ENCODE data around the gene ZNF749. TPM values are rescaled to one million over a fixed set of nuclear protein-coding genes. Genes with fewer than 3 reads are reported as not detected.
"Not testable (repeated sequence)": the region's sequence is repeated elsewhere in the genome, so short reads cannot be mapped to it uniquely, and the experiment has no call there.

Gene ZNF749
- total RNA-seq, 1 donor from 2014 or later: 8.0 TPM

- DNase-seq (ENCODE audit: extremely low read depth, low read depth, low spot score): no peak
Observed at GRCh38 chr19:57465680-57466381, 30.7 kb downstream of the ZNF749 start.

- no peak for DNase-seq (ENCODE audit: extremely low read depth, low read depth, low spot score)
Observed at GRCh38 chr19:57466489-57466888, 31.4 kb downstream of the ZNF749 start.

- no peak for DNase-seq (ENCODE audit: extremely low read depth, low read depth, low spot score)
Observed at GRCh38 chr19:57473646-57474045, 38.5 kb downstream of the ZNF749 start.

- DNase-seq (ENCODE audit: extremely low read depth, low read depth, low spot score): peak; percentile 80
Observed at GRCh38 chr19:57477191-57478008, 42.3 kb downstream of the ZNF749 start, which contains the start of gene ZNF772. ZNF772 (minus strand) TSS chr19:57477566; CDS start chr19:57477309, 257 bp downstream.

- not testable (repeated sequence) for DNase-seq (ENCODE audit: extremely low read depth, low read depth, low spot score)
Observed at GRCh38 chr19:57487477-57488298, 52.6 kb downstream of the ZNF749 start, which contains the start of gene ZNF419. ZNF419 (plus strand) TSS chr19:57487750; CDS start chr19:57487951, 201 bp downstream.

GRCh38 chr19:57488299-57488644 is 53.1 kb downstream of the ZNF749 start:
- not testable (repeated sequence) for DNase-seq (ENCODE audit: extremely low read depth, low read depth, low spot score)

Other genes with a start within 250 kb of the ZNF749 start
- gene ZNF264, start 243.8 kb upstream of the ZNF749 start, total RNA-seq: 19.7 and 31.3 TPM in 2 replicates
- gene AURKC, start 204.3 kb upstream of the ZNF749 start, total RNA-seq: 0.58 TPM in 1 of 2 replicates, not detected in the other
- gene ZNF805, start 194.7 kb upstream of the ZNF749 start, total RNA-seq: 8.6 and 15.3 TPM in 2 replicates
- 37.5 and 57.5 TPM in 2 replicates for gene ZNF460, start 154.8 kb upstream of the ZNF749 start, total RNA-seq
- 6.2 and 8.3 TPM in 2 replicates for gene ZNF543, start 114.9 kb upstream of the ZNF749 start, total RNA-seq
- 6.3 and 7.2 TPM in 2 replicates for gene ZNF304, start 84.1 kb upstream of the ZNF749 start, total RNA-seq
- 23.5 and 24.6 TPM in 2 replicates for gene TRAPPC2B, start 71.8 kb upstream of the ZNF749 start, total RNA-seq
- 2.3 and 6.1 TPM in 2 replicates for gene ZNF547, start 71.8 kb upstream of the ZNF749 start, total RNA-seq
- 9.9 and 13.8 TPM in 2 replicates for gene ZNF548, start 45.5 kb upstream of the ZNF749 start, total RNA-seq
- 3.0 and 5.1 TPM in 2 replicates for gene ZNF17, start 24.2 kb upstream of the ZNF749 start, total RNA-seq
- gene VN1R1, start 21.8 kb downstream of the ZNF749 start, total RNA-seq: 0.39 and 0.76 TPM in 2 replicates
- 11.3 and 13.4 TPM in 2 replicates for gene ZNF772, start 42.2 kb downstream of the ZNF749 start, total RNA-seq
- 4.1 and 7.9 TPM in 2 replicates for gene ZNF419, start 52.4 kb downstream of the ZNF749 start, total RNA-seq
- 6.0 and 9.1 TPM in 2 replicates for gene ZNF773, start 64.6 kb downstream of the ZNF749 start, total RNA-seq
- 3.2 and 4.5 TPM in 2 replicates for gene ZNF549, start 92.0 kb downstream of the ZNF749 start, total RNA-seq
- gene ZNF550, start 124.5 kb downstream of the ZNF749 start, total RNA-seq: 5.1 and 8.6 TPM in 2 replicates
- gene ZNF416, start 143.6 kb downstream of the ZNF749 start, total RNA-seq: 4.4 and 5.0 TPM in 2 replicates
- gene ZIK1, start 148.8 kb downstream of the ZNF749 start, total RNA-seq: 3.9 and 6.7 TPM in 2 replicates
- 1.9 and 6.4 TPM in 2 replicates for gene ZNF530, start 164.6 kb downstream of the ZNF749 start, total RNA-seq
- 12.6 and 18.8 TPM in 2 replicates for gene ZNF134, start 178.9 kb downstream of the ZNF749 start, total RNA-seq
- gene ZNF211, start 197.8 kb downstream of the ZNF749 start, total RNA-seq: 8.1 and 12.7 TPM in 2 replicates
- gene ZSCAN4, start 233.6 kb downstream of the ZNF749 start, total RNA-seq: not detected in 2 replicates
- 3.8 and 8.8 TPM in 2 replicates for gene ZNF551, start 246.7 kb downstream of the ZNF749 start, total RNA-seq